HEK293 (cell line): ENCODE data around the gene MED13L.

ENCODE experiments used
- CTCF ChIA-PET: fragments of 350-600 bp; formaldehyde crosslinking; extraction: SDS; loops from one replicate; lab custom pipeline; 2021; ENCODE audit warnings: antibody characterized with exemption; lab: Yijun Ruan, JAX
- POLR2A ChIA-PET: fragments of 300-600 bp; formaldehyde crosslinking; extraction: SDS; loops from one replicate; lab custom pipeline; 2020; ENCODE audit warnings: antibody characterized with exemption, inconsistent platforms; lab: Yijun Ruan, JAX
- H3K27ac ChIP-seq: fragments of 200-500 bp; sonication (Bioruptor generic); 2 replicates; pipeline ENCODE4 v1.5.1; 2014; ENCODE audit warnings: low read depth, low read length, control low read depth, inconsistent platforms; ENCODE audit errors: extremely low read depth
- H3K36me3 ChIP-seq, 2 experiments: fragments of 200-500 bp in 1 of 2; sonication (Bioruptor generic) in 1 of 2; 1 replicate in 1 of 2; 2 replicates in 1 of 2; pipeline ENCODE4 v1.5.1; 2014 to 2017; ENCODE audit warnings: inconsistent platforms in 2 of 2, low read length in 2 of 2; ENCODE audit not compliant: control insufficient read depth in 2 of 2, insufficient read depth in 1 of 2
- H3K4me1 ChIP-seq: fragments of 200-500 bp; sonication (Bioruptor generic); 2 replicates; pipeline ENCODE4 v1.5.1; 2014; ENCODE audit warnings: mild to moderate bottlenecking, low read length, inconsistent platforms; ENCODE audit not compliant: control insufficient read depth, insufficient read depth
- H3K4me3 ChIP-seq: 2 replicates; pipeline ENCODE4 v1.5.1; 2011; ENCODE audit warnings: low read depth, mild to moderate bottlenecking, control low read depth, low read length, moderate library complexity
- H3K9me3 ChIP-seq: fragments of 200-500 bp; sonication (Bioruptor generic); 2 replicates; pipeline ENCODE4 v1.5.1; 2014; ENCODE audit warnings: low read depth, low read length, inconsistent platforms; ENCODE audit not compliant: control insufficient read depth, insufficient read depth
- AEBP2 ChIP-seq: fragments of 450-650 bp; formaldehyde crosslinking; IDR thresholded peaks from 2 replicates; pipeline ENCODE4 v1.5.1; 2016; ENCODE audit warnings: missing biosample characterization, missing genetic modification characterization, borderline replicate concordance
- KLF10 ChIP-seq: fragments of 450-650 bp; IDR thresholded peaks from 2 replicates; pipeline ENCODE4 v1.5.1; 2018; ENCODE audit warnings: missing biosample characterization, mild to moderate bottlenecking, missing genetic modification characterization
- KLF8 ChIP-seq: fragments of 450-650 bp; formaldehyde crosslinking; IDR thresholded peaks from 2 replicates; pipeline ENCODE4 v1.5.1; 2016; ENCODE audit warnings: missing biosample characterization, missing genetic modification characterization
- PRDM1 ChIP-seq: fragments of 450-650 bp; formaldehyde crosslinking; IDR thresholded peaks from 2 replicates; pipeline ENCODE4; 2016; ENCODE audit warnings: missing biosample characterization, missing genetic modification characterization
- PRDM10 ChIP-seq: fragments of 450-650 bp; formaldehyde crosslinking; IDR thresholded peaks from 2 replicates; pipeline ENCODE4 v1.5.1; 2016; ENCODE audit warnings: missing biosample characterization, missing genetic modification characterization
- TCF7L2 ChIP-seq: IDR thresholded peaks from 2 replicates; pipeline ENCODE4 v1.6.1; 2011; ENCODE audit warnings: low read depth, mild to moderate bottlenecking, inconsistent platforms, low read length, moderate library complexity, borderline replicate concordance
- TRIM28 ChIP-seq: IDR thresholded peaks from 2 replicates; pipeline ENCODE4 v1.6.1; 2011; ENCODE audit warnings: low read length, control low read depth, borderline replicate concordance
- ZBTB26 ChIP-seq: fragments of 450-650 bp; formaldehyde crosslinking; optimal IDR thresholded peaks from 2 replicates; pipeline ENCODE3; 2016; ENCODE audit warnings: missing biosample characterization, mild to moderate bottlenecking, missing genetic modification characterization
- ZNF10 ChIP-seq: fragments of 450-650 bp; formaldehyde crosslinking; IDR thresholded peaks from 2 replicates; pipeline ENCODE4 v1.5.1; 2017; ENCODE audit warnings: missing biosample characterization, missing genetic modification characterization
- ZNF138 ChIP-seq: fragments of 450-650 bp; formaldehyde crosslinking; IDR thresholded peaks from 2 replicates; pipeline ENCODE4 v1.5.1; 2016; ENCODE audit warnings: missing biosample characterization, missing genetic modification characterization, borderline replicate concordance
- ZNF280C ChIP-seq: fragments of 450-650 bp; formaldehyde crosslinking; IDR thresholded peaks from 2 replicates; pipeline ENCODE4 v1.5.1; 2016; ENCODE audit warnings: missing biosample characterization, missing genetic modification characterization
- ZNF292 ChIP-seq: fragments of 450-650 bp; formaldehyde crosslinking; IDR thresholded peaks from 2 replicates; pipeline ENCODE4 v1.5.1; 2016; ENCODE audit warnings: low read depth, missing biosample characterization, missing genetic modification characterization, borderline replicate concordance
- ZNF324 ChIP-seq: fragments of 450-650 bp; formaldehyde crosslinking; IDR thresholded peaks from 2 replicates; pipeline ENCODE4 v1.5.1; 2016; ENCODE audit warnings: missing biosample characterization, missing genetic modification characterization
- ZNF529 ChIP-seq: fragments of 450-650 bp; formaldehyde crosslinking; IDR thresholded peaks from 2 replicates; pipeline ENCODE4 v1.5.1; 2017; ENCODE audit warnings: missing genetic modification characterization, missing biosample characterization; ENCODE audit not compliant: insufficient replicate concordance
- ZNF596 ChIP-seq: fragments of 450-650 bp; IDR thresholded peaks from 2 replicates; pipeline ENCODE4 v1.5.0; 2018; ENCODE audit warnings: missing biosample characterization, mild to moderate bottlenecking, missing genetic modification characterization, moderate library complexity
- ZNF623 ChIP-seq: fragments of 450-650 bp; formaldehyde crosslinking; IDR thresholded peaks from 2 replicates; pipeline ENCODE4 v1.5.1; 2016; ENCODE audit warnings: missing biosample characterization, missing genetic modification characterization
- ZNF701 ChIP-seq: fragments of 450-650 bp; formaldehyde crosslinking; IDR thresholded peaks from 2 replicates; pipeline ENCODE4 v1.5.1; 2016; ENCODE audit warnings: missing biosample characterization, missing genetic modification characterization
- ZNF792 ChIP-seq: fragments of 450-650 bp; formaldehyde crosslinking; IDR thresholded peaks from 2 replicates; pipeline ENCODE4 v1.5.1; 2016; ENCODE audit warnings: missing biosample characterization, missing genetic modification characterization
- ZSCAN4 ChIP-seq: fragments of 450-650 bp; formaldehyde crosslinking; IDR thresholded peaks from 2 replicates; pipeline ENCODE4 v1.5.1; 2017; ENCODE audit warnings: missing biosample characterization, missing genetic modification characterization

Gene MED13L

GRCh38 chr12:115936997-115937916 is 340.2 kb downstream of the MED13L start:
- TF ChIP-seq ZNF792 (no peak), TRIM28 (no peak), KLF8 (no peak), ZNF292 (tag by site-specific recombination) (no peak), ZNF324 (tag by site-specific recombination) (no peak), ZNF596 (no peak), ZNF529 (no peak), ZSCAN4 (tag by site-specific recombination) (no peak), PRDM10 (tag by site-specific recombination) (no peak), ZNF701 (tag by site-specific recombination) (no peak), TCF7L2 (no peak), ZNF10 (tag by site-specific recombination) (no peak), AEBP2 (tag by site-specific recombination) (no peak), PRDM1 (tag by site-specific recombination) (no peak), ZBTB26 (tag by site-specific recombination) (no peak), ZNF280C (no peak), KLF10 (tag by site-specific recombination) (no peak), ZNF623 (tag by site-specific recombination) (no peak), ZNF138 (tag by site-specific recombination) (no peak)
- TF ChIP-seq, all 188 proteins: peak for 0
- Histone ChIP-seq H3K36me3 (no peaks in the 10 kb centered on the region), H3K4me1 (no peaks in the 10 kb centered on the region), H3K27ac (no peak overlapping the region), H3K9me3 (no peaks in the 10 kb centered on the region), H3K4me3 (no peak overlapping the region)
- CTCF ChIA-PET: interaction anchor here (0.6 to 2.6 kb wide), 5 partner anchors 10 to 367 kb away, joined by 3 to 10 read pairs (median 5); no protein-coding TSS in a partner anchor
- POLR2A ChIA-PET: no interaction called here
